ENCODE measurements around the gene RAB11FIP5.
A peak's percentile ranks its signal among the peaks of the same experiment; 100 is the strongest.

RAB11FIP5 gene

DNA sequence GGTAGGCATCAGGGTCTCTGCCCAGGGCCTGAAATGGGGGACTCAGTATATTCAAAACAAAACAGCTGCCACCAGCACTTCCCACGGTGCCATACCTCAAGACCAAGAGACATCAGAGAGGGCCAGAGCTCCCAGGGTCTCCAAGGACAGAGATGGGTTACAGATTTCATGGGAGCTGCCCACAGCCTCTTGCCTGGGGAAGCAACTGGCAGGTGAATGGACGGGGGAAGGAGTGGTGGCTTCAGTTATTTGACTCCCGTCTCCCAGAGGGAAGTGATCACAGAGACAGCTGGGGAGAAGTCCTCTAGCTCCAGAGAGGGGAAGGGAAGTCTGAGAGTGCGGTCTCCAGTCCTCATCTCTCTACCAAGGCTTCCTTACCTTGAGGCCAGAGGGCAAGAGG, 25.4 kb downstream of the RAB11FIP5 start:
- DNase-seq: no peak

DNA sequence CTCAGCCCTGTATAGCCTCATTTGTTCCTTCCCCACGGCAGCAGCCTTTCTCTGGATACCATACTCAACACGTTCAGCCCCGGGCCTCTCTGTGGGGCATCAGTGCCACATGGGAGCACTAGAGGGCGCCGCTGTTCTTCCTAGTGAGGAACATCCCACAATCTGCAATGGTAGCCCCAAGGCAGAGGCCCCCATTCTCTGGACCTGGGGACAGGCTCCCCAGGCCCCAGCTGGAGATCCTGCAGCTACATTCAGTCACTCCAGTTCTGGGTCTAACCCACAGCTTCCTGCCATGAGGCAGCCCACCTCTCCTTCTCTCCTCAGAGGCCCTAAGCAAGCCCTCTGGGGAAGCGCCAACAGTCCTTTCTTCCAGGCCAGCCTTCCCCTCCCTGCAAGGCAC, 27.1 kb downstream of the RAB11FIP5 start:
- peak; percentile 48 for DNase-seq

DNA sequence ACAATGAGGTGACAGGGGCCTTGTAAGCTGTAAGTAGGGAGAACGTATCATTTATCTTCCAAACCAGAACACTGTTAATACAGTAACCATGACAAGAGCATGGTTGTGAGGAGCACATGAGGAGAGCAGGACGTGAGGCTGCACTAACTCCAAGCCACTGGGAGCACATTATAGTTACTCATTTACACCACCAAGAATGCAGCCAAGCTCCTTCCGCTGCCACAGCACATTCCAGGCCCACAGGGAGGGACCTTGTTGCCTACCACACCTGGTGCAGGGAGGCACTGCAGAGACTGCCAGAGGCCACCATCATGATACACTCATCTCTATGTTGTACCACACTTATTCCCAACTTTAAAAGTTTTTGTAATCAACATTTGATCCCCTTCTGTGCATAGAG, 27.8 kb downstream of the RAB11FIP5 start:
- no peak for DNase-seq

DNA sequence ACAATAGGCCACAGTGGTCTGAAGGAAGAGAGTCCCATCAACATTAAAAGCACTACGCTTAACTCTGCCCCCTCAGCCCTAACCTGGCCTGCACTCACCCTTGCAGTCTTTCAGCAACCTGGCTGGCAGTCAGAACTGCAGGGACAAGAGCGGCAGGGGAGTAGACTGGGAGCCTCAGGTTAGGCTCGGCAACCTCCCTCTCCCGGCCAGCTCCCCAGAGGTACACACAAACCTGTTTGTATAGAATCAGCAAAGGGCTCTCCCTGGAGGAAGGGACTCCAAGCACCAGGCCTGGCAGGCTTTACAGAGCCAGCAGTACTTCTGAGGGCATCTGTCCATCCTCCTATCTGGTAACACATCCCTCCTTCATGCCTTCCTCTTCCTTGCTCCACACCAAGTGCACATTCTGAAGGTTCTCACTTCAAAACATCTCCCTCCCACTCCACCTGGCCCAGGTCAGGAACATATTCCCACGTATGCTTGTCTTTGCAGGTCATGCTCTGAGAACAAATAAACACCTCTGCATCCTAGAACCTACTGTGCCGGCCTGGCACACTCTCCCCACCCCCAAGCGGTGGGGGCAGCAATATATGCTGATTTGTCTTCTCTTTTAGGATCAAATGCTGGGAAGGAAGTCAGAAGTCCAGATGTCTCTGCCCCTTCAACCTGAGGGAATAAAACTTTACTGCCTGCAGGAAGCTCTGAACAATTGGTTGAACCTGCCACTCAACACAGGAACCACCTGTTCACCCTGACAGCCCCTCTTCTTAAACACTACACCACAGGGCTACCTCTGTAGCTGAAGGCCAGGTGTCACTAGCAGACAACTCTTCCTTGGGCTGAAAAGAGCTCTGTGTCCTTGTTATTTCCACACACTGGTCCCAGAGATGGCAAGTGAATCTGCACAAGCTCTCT, 28.6 kb downstream of the RAB11FIP5 start:
- no peak for DNase-seq

DNA sequence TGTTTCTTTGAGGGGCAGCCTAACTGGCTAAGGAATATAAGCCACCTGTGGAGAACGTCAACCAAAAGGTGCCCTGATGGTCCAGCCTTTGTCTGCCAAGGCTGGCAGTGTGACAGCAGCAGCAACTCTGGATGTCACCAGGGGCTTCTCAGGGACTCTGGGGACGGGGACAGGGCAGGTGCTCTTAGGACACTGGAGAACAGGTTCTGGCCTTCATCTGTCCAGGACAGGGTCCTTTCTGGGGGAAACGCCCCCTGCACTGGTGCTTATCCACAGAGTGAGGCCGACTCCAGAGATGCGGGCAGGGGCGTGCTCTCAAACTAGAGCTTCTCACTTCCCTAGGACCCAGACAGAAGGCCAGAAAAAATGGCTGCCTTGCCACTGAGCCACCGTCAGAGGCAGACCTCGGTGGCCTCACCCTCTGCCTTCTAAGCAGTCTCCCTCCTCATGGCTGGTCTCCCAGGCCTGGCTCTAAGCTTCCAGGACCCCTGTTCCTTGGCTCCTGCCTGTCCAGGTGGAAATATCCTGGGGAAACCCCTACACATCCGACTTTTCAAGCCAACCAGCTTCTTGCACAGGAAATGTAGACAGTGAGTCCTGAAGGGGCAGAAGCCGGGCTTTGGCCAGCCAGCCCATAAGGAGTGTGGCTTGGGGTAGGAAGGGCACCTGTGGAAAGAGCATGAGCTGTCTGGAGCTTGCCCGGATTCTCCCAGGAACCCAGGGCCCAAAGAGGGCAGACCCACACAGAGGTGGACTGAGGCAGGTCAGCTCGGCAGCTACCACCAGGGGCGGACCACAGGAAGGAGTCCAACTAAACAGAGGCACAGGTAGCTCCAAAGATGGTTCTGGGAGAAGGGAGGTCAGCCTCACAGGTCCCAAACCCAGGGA, 30.0 kb downstream of the RAB11FIP5 start:
- no peak for DNase-seq

DNA sequence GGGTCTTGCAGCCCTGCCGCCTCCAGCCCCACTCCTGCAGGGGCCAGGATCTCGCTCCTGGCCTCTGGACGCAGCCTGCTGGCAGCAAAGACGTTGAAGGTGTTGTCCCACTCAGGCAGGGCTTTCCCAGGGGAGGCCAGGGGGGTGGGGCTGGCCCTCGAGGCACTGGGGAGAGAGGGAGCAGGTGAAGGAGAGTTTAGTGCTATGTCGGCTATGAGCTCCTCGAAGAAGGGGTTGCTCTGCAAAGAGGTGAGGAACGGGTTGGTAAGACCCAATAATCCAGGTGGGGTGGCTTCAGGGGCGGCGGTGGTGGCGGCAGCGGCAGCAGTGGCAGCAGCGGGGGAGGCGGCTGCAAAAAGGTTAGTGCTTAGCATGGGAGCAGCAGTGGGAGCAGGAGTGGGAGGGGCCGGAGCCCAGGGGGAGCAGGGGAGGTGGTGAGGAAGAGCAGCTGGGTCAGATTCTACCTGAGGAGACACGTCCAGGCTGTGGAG, 31.5 kb downstream of the RAB11FIP5 start:
- no peak for DNase-seq

DNA sequence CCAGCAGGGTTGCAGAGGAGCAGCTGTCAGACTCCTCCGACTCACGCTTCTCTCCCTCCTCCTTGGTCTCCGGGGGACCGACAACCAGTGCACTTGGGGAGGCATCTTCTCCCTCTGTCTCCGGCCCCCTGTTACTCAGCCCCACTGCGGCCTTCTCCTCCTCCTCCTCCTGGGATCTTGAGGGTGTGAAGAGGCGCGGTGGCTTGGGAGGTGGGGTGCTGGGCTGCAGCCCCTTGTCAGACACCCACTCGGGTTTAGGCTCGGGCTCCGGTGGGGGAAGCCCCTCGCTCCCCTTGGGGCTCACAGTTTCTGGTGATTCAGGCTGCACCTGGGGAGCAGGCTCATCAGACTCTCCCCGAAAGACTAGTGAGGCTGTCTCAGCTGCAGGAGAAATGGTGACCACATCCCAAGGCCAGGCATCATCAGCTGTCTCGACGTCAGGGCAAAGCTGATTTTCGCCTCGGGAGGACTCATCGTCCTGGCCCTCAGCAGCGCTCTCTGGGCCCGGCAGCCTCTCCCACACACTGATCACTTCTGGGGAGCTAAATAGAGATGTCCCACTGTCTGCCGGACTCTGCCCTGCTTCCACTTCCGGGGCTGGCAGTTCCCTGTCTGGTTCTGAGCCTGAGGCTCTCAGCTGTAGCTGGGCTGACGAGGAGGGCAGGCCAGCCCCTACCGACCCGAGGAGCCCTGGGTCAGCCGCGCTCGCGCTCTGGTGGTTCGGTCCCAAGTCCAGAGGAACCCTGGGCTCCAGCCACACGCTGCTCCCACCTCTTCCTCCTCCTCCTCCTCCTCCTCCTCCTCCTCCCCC, 32.2 kb downstream of the RAB11FIP5 start:
- no peak for DNase-seq

DNA sequence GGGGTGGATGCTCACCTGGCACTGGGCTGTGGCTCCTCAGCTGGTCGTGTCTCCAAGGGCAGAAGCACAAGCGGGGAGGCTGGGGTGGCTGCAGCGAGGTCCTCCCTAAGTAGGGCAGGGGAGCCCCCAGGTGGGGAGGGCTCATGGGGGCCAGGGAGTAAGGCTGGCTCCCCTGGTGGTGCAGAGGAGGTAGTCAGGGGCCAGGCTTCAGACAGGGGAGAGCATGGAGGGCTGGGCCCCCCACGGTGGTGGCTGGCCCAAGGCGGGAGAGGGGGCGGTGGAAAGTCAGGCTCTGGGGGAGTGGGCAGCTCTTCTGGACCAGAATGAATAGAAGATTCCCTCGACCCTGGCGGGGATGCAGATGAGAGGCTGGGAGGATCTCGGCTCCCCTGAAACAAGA, 33.1 kb downstream of the RAB11FIP5 start:
- no peak for DNase-seq

DNA sequence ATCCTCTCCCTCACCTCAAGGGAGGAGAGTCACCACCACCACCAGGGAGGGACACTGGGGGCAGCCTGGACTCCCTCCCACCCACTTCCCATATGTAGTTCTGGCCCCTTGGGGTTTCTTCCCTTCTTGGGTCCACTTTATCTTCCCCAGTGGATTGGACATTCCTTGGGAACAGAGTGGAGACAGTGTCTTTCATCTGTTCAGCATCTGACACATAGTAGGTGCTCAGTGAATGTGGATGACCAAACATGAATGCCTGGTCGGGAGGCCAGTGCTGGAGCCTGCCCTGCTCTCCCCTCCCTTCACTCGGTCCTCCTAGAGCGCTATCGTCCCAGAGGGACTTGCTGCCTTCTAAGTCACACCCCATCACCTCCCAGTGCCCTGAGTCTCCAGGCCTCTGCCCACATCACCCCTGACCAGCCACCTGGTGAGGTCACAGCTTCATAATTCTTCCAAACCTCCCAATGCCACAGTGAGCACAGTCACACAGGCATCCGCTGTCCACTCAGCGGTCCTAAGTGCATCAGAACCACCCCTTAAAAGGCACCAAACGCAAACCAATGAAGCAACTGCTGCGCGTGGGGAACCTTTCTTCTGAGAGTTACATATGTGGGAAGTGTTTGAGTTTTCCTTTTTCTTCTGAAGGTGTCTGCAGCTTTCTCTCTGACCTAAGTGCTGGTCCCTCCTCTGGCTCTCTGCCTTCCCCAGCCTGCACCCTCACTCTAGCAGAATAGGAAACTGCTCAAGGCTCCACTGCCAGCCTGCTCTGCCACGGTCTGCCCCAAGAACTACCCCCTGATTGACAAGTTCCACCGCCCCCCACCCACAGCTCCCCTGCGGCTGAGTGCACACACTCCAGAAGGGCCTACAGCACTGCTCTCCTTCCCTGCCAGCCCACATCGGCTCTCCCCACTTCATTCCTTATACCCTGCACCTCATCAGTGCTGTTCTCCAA, 34.0 kb downstream of the RAB11FIP5 start:
- DNase-seq: no peak

DNA sequence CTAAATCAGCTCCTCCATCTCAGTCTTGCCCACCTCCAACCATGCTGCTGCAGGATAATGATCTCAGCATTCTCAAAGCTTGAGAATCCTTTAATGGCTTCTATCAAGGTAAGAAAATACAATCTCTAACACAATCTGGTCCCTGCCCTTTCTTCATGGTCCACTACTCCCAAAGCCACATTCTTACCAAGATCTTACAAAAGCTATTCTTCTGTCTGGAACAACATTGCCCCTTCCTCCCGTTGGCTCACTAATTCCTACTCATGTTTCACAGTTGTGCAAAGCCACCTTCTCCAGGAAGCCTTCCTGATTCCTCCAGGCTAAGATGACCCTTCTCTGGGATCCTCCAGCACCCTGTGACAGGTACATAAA, 35.3 kb downstream of the RAB11FIP5 start:
- no peak for DNase-seq

DNA sequence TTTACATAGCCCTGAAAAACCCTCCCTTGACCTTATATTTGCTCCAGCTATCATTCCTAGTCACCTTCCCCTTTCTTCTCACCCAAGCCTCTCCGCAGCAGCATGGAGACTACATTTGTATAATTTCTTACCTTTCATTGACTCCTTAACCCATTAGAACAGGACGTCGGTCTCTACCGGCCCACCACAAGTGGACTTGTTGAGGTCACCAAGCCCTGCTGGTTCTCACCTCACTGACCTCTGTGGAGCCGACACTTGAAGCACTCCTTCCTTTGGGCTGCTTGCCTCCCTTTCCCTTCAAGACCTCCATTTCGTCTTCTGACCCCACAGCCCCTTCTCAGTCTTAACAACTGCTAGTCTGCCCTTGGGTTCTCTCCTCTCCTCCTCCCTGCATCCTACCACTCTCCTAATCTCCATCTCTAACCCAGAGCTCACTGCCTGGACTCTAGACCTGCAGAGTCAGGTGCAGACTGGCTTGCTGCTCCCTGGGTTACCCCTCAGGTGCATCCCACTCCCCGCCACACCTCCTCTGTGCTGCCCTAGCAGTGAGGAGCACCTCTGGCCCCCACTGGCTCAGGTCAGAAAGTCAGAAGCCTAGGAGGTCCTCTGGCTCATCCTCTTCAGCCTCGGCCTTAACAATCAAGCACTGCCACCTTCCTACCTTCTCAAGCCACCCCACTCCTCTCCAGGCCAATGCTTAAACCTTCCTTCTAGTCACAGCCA, 35.9 kb downstream of the RAB11FIP5 start:
- no peak for DNase-seq

DNA sequence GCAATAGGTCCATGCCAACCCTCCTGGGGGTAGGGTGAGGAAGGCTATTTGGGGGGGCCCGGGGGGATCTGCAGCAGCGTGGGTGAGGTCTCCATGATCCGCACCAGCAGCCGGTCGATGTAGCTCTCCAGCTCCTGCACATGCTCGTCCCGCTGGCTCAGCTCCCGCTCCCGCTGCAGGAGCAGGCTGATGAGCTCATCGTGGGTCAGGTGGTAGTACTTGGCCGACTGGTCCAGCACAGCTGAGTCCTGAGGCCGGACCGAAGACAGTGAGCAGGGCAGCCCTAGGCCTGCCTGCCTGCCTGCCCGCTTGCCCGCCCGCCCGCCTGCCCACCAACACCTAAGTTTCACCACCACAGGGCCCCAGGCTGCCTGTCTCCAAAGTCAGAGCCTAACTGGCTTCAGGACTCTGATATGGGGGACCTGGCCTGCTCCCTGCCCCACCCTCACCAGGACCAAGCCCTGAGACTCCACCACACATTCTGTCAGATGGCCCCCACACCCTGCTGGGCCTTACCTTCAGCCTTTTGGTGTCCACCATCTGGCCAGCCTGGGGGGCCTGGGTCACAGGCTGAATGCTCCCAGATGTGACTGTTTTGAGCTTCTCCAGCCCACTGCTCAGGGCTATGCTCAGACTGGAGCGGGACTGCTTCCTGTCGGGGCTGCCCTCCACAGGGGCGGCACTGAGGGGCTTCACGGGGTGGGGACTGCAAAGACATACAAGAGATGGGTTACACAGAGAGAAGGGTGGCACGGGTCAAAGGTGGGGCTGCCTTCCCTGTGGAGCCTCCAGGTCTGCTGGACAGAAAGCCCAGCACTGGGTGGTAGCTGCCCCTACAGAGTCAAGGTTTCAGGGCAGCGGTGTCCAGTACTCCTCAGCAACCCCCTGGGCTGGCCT, 37.0 kb downstream of the RAB11FIP5 start:
- no peak for DNase-seq

DNA sequence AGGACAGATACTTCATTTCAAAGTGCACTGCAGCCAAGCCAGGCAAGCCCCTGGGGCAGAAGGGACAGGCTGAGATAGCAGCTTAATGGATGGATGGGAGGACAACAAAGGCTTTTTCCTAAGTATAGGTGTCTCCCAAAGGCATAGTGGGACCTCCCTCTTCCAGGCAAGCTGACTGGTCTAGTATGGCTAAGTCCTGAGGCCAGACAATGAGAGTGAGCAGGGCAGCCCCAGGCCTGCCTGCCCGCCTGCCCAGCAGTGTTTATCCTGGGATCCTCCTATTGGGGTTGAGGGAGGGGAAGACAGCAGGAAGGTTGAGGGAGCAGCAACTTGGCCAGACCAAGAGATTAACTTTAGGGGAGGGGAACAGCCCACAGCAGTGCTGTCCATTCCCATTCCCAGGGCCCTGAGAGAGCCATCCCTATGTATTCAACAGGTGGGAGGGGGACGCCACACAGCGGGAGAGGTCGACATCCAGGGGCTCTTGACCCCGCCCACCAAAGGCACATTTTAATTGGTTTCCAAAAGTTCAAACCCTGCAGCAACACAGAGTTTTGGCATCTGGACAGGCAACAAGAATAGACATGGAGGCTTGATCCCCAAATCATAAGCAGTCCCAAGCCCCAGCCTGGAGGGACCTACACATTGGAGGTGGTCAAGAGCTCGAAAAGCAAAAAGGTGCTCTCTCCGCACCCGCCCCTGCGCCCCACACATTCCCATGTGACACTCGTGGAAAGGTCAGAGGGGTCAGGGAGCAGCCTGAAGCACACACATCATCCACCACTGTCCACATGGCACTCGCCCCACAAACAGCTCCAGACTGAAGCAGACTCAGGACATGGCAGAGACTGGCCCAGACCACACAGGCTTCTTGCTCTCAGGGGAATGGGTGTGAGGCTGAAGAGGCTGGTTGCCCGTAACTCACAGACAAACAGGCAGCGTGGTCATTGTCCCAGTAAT, 38.4 kb downstream of the RAB11FIP5 start:
- no peak for DNase-seq

DNA sequence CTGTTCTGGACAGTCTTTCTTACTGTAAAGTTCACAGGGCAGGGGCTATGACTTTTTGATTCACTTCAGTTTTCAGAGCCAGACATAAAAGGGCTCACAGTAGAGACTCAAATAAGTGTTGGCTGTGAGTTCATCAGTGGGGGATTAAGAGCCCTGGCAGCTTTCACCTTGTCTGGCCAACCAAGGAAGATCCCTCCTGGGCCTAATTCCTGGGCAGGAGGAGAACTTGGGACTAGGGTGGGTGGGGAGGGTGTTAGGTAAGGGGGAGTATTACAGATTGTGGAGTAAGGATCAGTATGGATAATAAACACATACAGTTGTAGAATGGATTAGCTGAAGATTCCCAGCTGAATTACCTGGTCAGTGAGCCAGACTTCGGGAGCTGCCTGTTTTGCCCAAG, 40.3 kb downstream of the RAB11FIP5 start:
- DNase-seq: no peak

DNA sequence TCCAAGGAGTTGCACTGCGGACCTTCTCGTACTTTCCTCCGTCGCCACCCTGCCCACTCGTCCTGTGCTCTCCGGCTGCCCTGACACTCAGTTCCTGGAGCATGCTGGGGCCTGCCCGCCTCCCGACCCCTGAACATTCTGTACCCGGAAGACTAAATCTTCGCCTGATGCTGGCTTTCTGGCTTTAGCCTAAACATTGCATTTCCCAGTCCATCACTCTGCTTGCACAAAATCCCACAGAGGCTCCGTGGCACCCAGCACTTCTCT, 40.7 kb downstream of the RAB11FIP5 start:
- DNase-seq: no peak

DNA sequence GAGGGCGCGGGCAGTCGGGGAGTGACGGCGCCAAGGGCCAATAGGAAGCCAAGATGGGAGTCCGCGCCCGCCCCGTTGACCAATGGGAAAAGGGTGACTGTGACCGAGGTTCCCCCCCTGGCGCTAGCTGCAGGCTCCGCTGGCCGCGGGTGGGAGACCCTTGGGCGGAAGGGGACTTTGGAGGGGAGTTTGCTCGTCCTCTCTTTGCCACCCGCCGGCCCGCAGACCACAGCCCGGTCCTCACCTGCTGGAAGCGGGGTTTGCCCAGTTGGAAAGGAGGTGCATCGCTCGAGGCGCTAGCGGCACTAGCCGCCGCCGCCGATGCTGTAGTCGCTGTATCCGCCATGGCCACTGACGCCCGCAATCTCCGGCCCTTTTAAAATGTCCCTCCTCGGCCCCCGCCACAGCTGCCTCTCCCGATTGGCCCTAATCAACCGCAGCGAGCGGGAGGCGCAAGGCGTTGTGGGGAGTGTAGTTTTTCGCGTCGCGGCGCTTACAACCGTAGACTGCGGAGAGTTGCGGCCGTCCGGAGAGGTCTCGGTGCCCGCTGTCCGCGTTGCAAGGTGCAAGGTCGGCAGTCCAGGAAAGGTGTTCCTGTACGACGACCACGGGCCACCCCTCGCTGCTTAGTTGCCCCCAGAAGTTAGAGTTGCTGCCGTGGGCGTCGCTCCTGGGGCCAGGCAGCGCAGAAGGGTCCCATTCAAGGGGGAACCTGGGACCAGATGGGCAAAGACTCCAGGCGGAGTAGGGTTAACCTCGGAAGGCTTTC, 41.2 kb downstream of the RAB11FIP5 start, which contains the start of gene SFXN5:
Gene SFXN5, minus strand, starts transcription at position 353 of the 769 bp plus-strand sequence. Its CDS starts 7 bp downstream, at position 346.
- DNase-seq: peak; percentile 92

DNA sequence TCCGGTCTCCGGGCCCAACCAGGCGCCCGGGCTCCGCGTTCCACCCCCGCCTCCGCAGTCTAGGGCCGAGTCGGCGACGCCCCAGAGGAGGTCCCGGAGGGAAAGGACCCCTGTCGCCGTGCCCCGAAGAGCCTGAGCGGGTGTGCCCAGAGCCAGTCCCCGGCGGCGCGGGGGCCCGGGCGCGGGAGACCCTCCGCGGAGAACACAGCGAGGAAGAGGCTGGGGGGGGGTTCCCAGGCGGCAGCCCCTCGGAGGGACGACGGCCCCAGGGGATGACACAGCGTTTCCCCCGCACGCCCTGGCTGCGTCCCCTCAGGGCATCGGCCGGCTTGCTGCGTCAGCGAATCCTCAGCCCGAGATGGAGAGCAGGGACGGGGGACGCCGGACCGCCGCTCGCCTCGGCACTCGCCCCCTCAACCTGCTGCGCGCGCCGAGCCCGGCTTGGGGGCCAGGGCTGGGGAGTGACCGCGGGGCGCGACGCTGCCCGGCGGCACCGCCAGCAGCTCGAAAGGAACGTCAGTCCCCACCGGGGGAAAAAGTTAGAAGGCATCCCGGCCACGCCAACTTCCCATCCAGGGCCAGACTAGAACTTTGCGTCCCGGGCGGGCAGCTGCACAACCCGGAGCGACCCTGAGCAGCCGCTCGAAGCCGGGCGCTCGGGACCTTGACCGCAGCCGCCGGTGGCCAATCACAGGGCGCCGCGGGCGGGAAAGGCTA, 41.9 kb downstream of the RAB11FIP5 start:
- no peak for DNase-seq
